ENCODE results near the gene TUBB.

GRCh38 chr6:30676660-30677285 is 43.4 kb upstream of the TUBB start:
- TF ChIP-seq CTCF (conservative IDR thresholded peaks at IDR 0.05 in 1 of 2, IDR thresholded peaks at IDR 0.05 in 1 of 2; ENCODE audit: extremely low read depth in 1 of 2, insufficient read depth in 1 of 2, low read depth in 1 of 2, low read length in 2 of 2) (no peak), EZH2 (IDR thresholded peaks at IDR 0.05; ENCODE audit: borderline replicate concordance, low read length) (no peak)

Data from mammary epithelial cell (primary cell).